Measurements from ENCODE around the gene ADAMTS12.

Gene ADAMTS12

GRCh38 chr5:33832404-33833236 lies 59.2 kb downstream of the ADAMTS12 start:
- no peak for DNase-seq (ENCODE audit: low spot score)
- ChIA-PET CTCF (no interaction called here), POLR2A (ENCODE audit: low non-redundant PET) (no interaction called here)
- TF ChIP-seq, protein P1, sequence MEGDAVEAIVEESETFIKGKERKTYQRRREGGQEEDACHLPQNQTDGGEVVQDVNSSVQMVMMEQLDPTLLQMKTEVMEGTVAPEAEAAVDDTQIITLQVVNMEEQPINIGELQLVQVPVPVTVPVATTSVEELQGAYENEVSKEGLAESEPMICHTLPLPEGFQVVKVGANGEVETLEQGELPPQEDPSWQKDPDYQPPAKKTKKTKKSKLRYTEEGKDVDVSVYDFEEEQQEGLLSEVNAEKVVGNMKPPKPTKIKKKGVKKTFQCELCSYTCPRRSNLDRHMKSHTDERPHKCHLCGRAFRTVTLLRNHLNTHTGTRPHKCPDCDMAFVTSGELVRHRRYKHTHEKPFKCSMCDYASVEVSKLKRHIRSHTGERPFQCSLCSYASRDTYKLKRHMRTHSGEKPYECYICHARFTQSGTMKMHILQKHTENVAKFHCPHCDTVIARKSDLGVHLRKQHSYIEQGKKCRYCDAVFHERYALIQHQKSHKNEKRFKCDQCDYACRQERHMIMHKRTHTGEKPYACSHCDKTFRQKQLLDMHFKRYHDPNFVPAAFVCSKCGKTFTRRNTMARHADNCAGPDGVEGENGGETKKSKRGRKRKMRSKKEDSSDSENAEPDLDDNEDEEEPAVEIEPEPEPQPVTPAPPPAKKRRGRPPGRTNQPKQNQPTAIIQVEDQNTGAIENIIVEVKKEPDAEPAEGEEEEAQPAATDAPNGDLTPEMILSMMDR (conservative IDR thresholded peaks at IDR 0.05; ENCODE audit: low read depth) = no peak
- no peak overlapping the region for H3K27ac ChIP-seq

- no peak for DNase-seq (ENCODE audit: low spot score)
- POLR2A ChIA-PET (ENCODE audit: low non-redundant PET) = no interaction called here
- no peak overlapping the region for H3K27ac ChIP-seq
- CTCF ChIA-PET = no interaction called here
- TF ChIP-seq, protein P1 (conservative IDR thresholded peaks at IDR 0.05; ENCODE audit: low read depth) = no peak
Observed at GRCh38 chr5:33831041-33831440, 60.7 kb downstream of the ADAMTS12 start.

DNA sequence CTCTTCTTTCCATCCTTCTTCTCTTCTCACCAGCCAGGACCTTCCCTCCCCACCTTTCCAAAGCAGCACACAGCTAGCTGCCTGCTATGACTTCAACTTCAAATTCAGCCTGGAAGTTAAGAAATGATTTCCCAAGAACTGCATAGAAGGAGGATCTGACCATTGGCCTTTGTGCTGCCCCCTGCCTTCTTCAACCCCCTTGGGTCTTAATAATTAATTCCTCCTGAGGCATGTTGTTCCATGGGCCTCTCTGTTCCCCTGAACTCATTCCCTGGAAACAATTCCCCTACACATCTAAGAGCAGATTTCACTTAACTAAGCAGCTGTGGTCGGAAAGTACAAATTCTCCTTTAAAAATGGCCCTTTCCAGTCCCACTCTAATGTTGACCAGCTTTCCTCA lies 62.4 kb downstream of the ADAMTS12 start:
- no peak overlapping the region for H3K27ac ChIP-seq
- DNase-seq (ENCODE audit: low spot score) = no peak
- ChIA-PET POLR2A (ENCODE audit: low non-redundant PET) (no interaction called here), CTCF (no interaction called here)
- TF ChIP-seq, protein P1 (conservative IDR thresholded peaks at IDR 0.05; ENCODE audit: low read depth) = no peak

DNA sequence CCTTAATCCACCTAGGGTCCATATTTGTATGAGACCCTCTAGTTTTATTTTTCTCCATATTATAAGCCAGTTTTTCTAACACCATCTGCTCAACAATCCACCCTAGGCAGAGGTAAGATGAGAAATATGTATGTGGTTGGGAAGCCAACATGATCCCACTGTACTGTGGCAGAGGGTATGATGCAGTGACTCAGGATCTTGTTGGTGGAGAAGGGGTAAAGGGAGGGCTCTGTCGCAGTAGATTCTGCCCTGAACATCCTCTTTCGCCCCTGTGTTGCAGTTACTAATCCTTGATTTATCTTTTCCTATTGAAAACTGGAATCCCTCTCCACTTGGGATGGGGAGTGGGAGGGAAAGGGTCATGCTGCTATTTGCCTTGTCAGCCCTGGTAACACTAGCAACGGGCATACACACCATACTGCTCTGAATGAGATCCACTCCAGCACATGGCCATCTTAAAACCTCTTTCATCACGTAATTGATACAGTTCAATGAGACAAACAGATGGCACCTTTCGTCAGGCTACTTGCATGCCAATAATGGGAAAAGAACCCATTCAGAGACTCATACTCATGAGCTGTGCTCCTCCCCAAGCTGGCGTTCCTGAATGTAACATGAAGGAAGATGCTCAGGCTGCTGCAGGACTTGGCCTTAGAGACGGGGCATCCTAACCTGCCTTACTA lies 63.0 kb downstream of the ADAMTS12 start:
- no peak for DNase-seq (ENCODE audit: low spot score)
- H3K27ac ChIP-seq = no peak overlapping the region

DNA sequence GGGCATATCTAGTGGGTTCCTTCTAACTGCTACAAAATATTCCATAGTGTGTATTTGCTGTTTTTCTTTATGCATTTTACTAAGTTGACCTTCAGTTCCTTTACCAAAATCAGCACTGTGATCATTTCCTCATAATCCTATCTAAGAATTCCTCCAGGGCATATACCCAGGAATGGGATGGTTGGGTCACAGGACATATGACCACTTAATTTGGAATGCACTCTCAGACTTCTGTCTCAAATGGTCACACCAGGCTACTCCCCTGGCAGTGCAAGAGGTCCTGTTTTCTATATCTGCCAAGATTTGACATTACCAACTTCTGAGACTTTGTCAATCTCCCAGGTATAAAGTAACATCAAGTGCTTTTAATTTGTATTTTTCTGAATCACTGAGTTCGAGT lies 63.9 kb downstream of the ADAMTS12 start:
- ChIA-PET CTCF (no interaction called here), POLR2A (ENCODE audit: low non-redundant PET) (no interaction called here)
- DNase-seq (ENCODE audit: low spot score) = no peak

More for the DNA sequence above, 63.0 kb downstream of the ADAMTS12 start:
- POLR2A ChIA-PET (ENCODE audit: low non-redundant PET) = no interaction called here
- CTCF ChIA-PET = no interaction called here
- TF ChIP-seq, protein P1 (conservative IDR thresholded peaks at IDR 0.05; ENCODE audit: low read depth) = no peak

DNA sequence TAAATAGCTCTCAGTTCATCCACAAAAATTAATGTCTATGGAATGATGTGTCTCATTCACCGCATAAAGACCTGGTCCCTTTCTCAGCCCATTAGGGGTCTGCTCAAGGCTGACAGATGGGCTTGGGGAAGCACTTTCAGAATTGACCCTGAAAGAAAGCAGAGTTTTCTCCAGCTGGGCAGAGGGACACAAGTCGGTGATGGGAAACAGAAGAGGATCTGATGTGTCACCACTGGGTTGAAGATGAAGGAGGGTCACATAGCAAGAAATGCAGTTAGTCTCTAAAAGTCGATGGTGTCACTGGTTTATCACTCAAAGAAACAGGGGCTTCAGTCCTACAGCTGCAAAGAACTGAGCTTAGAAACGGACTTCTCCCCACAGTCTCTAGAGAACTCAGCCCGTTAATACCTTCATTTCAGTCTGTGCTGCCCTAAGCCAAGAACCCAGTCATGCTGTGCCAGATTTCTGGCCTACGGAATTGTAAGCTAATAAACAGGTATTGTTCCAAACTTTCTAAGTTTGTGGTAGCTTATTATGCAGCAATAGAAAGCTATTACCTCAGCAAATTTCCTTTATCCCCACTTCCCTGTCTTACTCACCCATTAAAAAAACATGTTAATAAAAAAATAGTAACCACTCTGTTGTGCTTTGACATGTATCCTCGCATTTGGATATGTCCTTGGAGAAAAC lies 64.6 kb downstream of the ADAMTS12 start:
- TF ChIP-seq, protein P1 (conservative IDR thresholded peaks at IDR 0.05; ENCODE audit: low read depth) = no peak
- ChIA-PET CTCF (interaction anchor here (0.5 kb wide), 1 partner anchor 1025 kb away, joined by 3 read pairs; no protein-coding TSS in a partner anchor), POLR2A (ENCODE audit: low non-redundant PET) (no interaction called here)
- H3K27ac ChIP-seq = no peak overlapping the region
- DNase-seq (ENCODE audit: low spot score) = no peak

More for the DNA sequence above, 63.9 kb downstream of the ADAMTS12 start:
- H3K27ac ChIP-seq = no peak overlapping the region
- TF ChIP-seq, protein P1 (conservative IDR thresholded peaks at IDR 0.05; ENCODE audit: low read depth) = no peak
